ENCODE data around the gene LSM8.

Gene LSM8

DNA sequence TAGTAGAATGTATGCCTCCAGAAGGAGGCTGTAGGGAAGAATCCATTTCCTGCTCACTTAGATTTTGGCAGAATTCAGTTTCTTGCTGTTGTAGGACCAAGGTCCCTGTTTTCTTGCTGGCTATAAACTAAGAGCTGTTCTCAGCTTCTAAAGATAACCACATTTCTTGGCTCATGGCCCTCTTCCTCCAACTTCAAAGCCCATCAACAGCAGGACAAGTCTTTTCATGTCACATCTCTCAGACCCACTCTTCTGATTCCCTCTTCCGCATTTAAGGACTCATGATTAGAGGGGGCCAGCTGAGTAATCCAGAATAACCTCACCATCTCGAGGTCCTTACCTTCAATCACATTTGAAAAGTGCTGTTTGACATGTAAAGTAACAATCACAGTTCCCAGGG lies 8.2 kb upstream of the LSM8 start:
- no peak for DNase-seq (ENCODE audit: low read depth)
- no peak overlapping the region for H3K4me3 ChIP-seq (ENCODE audit: low read depth, low read length)
- TF ChIP-seq, protein P1, sequence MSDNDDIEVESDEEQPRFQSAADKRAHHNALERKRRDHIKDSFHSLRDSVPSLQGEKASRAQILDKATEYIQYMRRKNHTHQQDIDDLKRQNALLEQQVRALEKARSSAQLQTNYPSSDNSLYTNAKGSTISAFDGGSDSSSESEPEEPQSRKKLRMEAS (IDR thresholded peaks at IDR 0.05; ENCODE audit: low read depth, low read length) = no peak
- no peak for TF ChIP-seq CTCF (IDR thresholded peaks at IDR 0.05; ENCODE audit: low read depth, low read length)
- no peak for TF ChIP-seq MYC (IDR thresholded peaks at IDR 0.05; ENCODE audit: low read depth, low read length)
- TF ChIP-seq POLR2A (IDR thresholded peaks at IDR 0.05; ENCODE audit: extremely low read depth, insufficient read length) = no peak

GRCh38 chr7:118179191-118179590 lies 4.8 kb upstream of the LSM8 start:
- DNase-seq (ENCODE audit: low read depth) = no peak
- H3K4me3 ChIP-seq (ENCODE audit: low read depth, low read length) = no peak overlapping the region
- TF ChIP-seq POLR2A (IDR thresholded peaks at IDR 0.05; ENCODE audit: extremely low read depth, insufficient read length) = no peak
- TF ChIP-seq, protein P1 (IDR thresholded peaks at IDR 0.05; ENCODE audit: low read depth, low read length) = no peak
- no peak for TF ChIP-seq MYC (IDR thresholded peaks at IDR 0.05; ENCODE audit: low read depth, low read length)
- no peak for TF ChIP-seq CTCF (IDR thresholded peaks at IDR 0.05; ENCODE audit: low read depth, low read length)

DNA sequence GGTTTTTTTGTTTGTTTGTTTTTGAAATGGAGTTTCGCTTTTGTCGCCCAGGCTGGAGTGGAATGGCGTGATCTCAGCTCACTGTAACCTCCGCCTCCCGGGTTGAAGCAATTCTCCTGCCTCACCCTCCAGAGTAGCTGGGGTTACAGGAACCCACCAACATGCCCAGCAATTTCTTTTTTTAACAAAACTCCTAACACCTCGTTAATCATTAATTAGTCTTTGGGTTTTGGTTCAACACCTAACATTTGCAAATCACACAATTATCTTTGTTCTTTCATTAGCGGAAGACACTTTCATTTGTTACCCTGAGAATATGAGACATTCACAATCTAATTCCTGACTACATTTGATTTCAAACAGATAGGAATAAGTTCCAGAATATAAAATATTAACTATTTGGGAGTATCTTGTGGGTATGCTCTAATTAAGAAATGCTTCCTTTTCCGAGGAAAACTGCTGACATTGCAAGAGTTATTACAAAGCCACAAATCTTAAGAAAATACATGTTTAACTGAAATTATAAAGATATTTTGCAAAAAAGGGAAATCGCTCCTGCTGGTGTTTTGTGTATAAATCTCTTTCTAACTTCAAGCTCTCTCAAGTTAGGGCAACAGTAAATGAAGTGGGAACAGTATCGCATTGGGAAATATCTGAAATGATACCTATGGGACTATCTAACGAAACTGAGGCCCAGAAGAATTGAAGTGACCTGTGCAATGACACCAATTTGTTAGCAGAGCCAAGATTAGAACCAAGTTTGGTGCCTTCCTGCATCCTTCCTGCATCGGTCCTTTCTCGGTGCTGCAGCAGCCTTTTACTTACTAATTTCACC lies 1.2 kb upstream of the LSM8 start:
- DNase-seq (ENCODE audit: low read depth) = no peak
- no peak for TF ChIP-seq CTCF (IDR thresholded peaks at IDR 0.05; ENCODE audit: low read depth, low read length)
- no peak for TF ChIP-seq POLR2A (IDR thresholded peaks at IDR 0.05; ENCODE audit: extremely low read depth, insufficient read length)
- no peak for TF ChIP-seq MYC (IDR thresholded peaks at IDR 0.05; ENCODE audit: low read depth, low read length)
- TF ChIP-seq, protein P1 (IDR thresholded peaks at IDR 0.05; ENCODE audit: low read depth, low read length) = no peak
- peak overlapping the region; percentile 81 for H3K4me3 ChIP-seq (ENCODE audit: low read depth, low read length)

- no peak for DNase-seq (ENCODE audit: low read depth)
- no peak for TF ChIP-seq CTCF (IDR thresholded peaks at IDR 0.05; ENCODE audit: low read depth, low read length)
- TF ChIP-seq MYC (IDR thresholded peaks at IDR 0.05; ENCODE audit: low read depth, low read length) = no peak
- TF ChIP-seq, protein P1 (IDR thresholded peaks at IDR 0.05; ENCODE audit: low read depth, low read length) = no peak
- peak overlapping the region; percentile 81 for H3K4me3 ChIP-seq (ENCODE audit: low read depth, low read length)
These were observed 557 bp upstream of the LSM8 start for GRCh38 chr7:118183428-118183785.

DNA sequence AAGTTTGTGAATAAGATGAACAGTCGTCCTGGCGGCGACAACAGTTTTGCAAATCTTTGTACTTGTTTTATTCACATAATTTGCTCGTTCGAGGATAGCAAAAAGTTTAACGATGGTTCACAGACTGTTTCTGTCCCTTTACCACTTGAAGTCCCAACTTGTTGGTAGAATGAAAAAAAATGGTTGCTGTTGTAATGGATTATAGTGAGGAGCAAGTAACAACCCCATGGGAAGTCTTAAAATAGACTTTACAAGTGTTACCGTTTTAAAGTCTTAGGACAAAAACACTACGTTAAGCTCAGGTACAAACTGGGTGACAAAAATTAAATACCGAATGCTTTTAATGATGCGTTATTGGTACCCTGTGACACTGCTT lies 589 bp downstream of the LSM8 start:
- DNase-seq (ENCODE audit: low read depth) = peak; percentile 42
- H3K4me3 ChIP-seq (ENCODE audit: low read depth, low read length) = peak overlapping the region; percentile 81
- TF ChIP-seq, protein P1 (IDR thresholded peaks at IDR 0.05; ENCODE audit: low read depth, low read length) = no peak
- TF ChIP-seq POLR2A (IDR thresholded peaks at IDR 0.05; ENCODE audit: extremely low read depth, insufficient read length) = no peak
- TF ChIP-seq MYC (IDR thresholded peaks at IDR 0.05; ENCODE audit: low read depth, low read length) = no peak
- no peak for TF ChIP-seq CTCF (IDR thresholded peaks at IDR 0.05; ENCODE audit: low read depth, low read length)

Measured in NB4 (cell line).